Chondrocyte (in vitro differentiated cells): ENCODE results near the gene MT1G. TPM values are rescaled to one million over a fixed set of nuclear protein-coding genes. Genes with fewer than 3 reads are reported as not detected.

Experiments used
- DNase-seq: peaks from one replicate; pipeline ENCODE4 v3.0.0; 2021; ENCODE audit warnings: mixed read lengths, low spot score
- H3K27ac Mint-ChIP-seq: one replicate; pipeline ENCODE4 v1.8.0; 2021; ENCODE audit warnings: mild to moderate bottlenecking, moderate library complexity, mixed read lengths; ENCODE audit not compliant: unreplicated experiment
- H3K27me3 Mint-ChIP-seq: 2 replicates; pipeline ENCODE4 v1.8.0; 2021; ENCODE audit warnings: low read depth, mixed read lengths
- H3K36me3 Mint-ChIP-seq: 2 replicates; pipeline ENCODE4 v1.8.0; 2021; ENCODE audit warnings: low read depth, mixed read lengths
- H3K4me1 Mint-ChIP-seq: 2 replicates; pipeline ENCODE4 v1.8.0; 2021; ENCODE audit warnings: low read depth, mild to moderate bottlenecking, mixed read lengths
- H3K4me3 Mint-ChIP-seq: one replicate; pipeline ENCODE4 v1.8.0; 2021; ENCODE audit warnings: mild to moderate bottlenecking, moderate library complexity, mixed read lengths; ENCODE audit not compliant: unreplicated experiment
- H3K9me3 Mint-ChIP-seq: 2 replicates; pipeline ENCODE4 v1.8.0; 2021; ENCODE audit warnings: low read depth, mixed read lengths
- total RNA-seq: library from RNA; stranded (reverse); gene quantifications from 3 replicates; pipeline ENCODE4 v1.2.1, GENCODE V29; 2021
- TF ChIP-seq, protein P1 (sequence below): fragments of 200-600 bp; sonication (generic); IDR thresholded peaks from 2 replicates; pipeline ENCODE4 v1.5.0; 2021; ENCODE audit warnings: antibody characterized with exemption, mild to moderate bottlenecking, moderate library complexity

The MT1G gene
- total RNA-seq, 1 donor from 2014 or later, result 1.1 TPM

DNA sequence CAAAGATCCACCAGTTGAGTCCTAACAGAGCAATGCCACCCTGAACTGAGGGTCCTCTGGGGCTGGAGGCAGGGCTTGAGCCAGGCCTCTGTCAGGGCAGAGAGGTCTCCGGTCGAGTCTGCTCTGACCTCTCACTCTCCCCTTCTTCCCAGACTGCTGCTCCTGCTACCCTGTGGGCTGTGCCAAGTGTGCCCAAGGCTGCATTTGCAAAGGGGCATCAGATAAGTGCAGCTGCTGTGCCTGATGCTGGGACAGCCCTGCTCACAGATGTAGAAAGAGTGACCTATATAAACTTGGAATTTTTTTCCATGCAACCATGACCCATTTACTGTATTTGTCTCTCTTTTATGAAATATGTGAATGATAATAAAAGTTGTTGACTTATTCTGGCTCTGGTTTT, 18.6 kb downstream of the MT1G start:
- peaks cover 36% of the 10 kb centered on the region for H3K27me3 Mint-ChIP-seq
- no peak overlapping the region for H3K27ac Mint-ChIP-seq
- no peak for DNase-seq
- H3K36me3 Mint-ChIP-seq, result no peaks in the 10 kb centered on the region
- no peak overlapping the region for H3K4me3 Mint-ChIP-seq
- no peaks in the 10 kb centered on the region for H3K9me3 Mint-ChIP-seq
- peaks cover 2% of the 10 kb centered on the region for H3K4me1 Mint-ChIP-seq
- TF ChIP-seq, protein P1, sequence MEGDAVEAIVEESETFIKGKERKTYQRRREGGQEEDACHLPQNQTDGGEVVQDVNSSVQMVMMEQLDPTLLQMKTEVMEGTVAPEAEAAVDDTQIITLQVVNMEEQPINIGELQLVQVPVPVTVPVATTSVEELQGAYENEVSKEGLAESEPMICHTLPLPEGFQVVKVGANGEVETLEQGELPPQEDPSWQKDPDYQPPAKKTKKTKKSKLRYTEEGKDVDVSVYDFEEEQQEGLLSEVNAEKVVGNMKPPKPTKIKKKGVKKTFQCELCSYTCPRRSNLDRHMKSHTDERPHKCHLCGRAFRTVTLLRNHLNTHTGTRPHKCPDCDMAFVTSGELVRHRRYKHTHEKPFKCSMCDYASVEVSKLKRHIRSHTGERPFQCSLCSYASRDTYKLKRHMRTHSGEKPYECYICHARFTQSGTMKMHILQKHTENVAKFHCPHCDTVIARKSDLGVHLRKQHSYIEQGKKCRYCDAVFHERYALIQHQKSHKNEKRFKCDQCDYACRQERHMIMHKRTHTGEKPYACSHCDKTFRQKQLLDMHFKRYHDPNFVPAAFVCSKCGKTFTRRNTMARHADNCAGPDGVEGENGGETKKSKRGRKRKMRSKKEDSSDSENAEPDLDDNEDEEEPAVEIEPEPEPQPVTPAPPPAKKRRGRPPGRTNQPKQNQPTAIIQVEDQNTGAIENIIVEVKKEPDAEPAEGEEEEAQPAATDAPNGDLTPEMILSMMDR, result no peak

DNA sequence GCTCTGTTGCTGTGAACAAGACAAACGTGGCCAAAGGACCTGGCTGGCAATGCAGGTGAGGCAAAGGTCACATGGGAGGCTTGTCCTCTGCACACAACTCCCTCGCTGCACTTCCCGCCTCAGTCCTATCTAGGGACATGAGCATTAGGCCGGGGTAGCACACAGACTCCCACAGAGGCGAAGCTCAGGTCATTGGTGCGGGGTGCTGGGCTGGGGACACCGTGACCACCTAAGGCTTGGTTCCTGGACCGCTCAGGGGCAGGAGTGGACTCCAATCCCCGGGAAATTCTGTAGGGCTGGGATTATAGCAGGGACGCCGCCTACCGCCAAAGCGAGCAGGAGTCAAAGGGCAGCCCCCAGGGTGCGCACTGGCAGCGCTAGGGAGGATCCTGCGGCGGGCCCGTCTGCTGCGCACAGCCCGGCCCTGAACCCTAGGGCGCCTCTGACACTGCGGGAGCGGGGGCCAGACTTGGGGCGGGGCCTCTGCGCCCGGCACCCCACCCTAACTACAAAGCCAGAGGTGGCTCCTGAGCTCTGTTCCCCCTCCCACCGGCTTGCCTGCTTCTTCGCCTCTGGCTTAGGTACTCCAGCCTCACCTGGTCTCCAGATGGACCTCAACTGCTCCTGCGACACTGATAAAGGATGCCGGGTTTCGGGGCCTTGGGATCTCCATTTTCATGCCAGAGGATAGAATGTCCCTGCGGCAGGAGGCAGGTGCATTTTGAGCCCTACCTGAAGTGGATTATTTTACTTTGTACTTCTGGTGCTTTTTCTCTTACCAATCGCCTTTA, 20.0 kb downstream of the MT1G start:
- Mint-ChIP-seq H3K36me3 (no peaks in the 10 kb centered on the region), H3K27me3 (peaks cover 44% of the 10 kb centered on the region), H3K9me3 (no peaks in the 10 kb centered on the region), H3K4me3 (no peak overlapping the region), H3K4me1 (peaks cover 4% of the 10 kb centered on the region), H3K27ac (no peak overlapping the region)
- DNase-seq, result no peak
- TF ChIP-seq, protein P1, result no peak

DNA sequence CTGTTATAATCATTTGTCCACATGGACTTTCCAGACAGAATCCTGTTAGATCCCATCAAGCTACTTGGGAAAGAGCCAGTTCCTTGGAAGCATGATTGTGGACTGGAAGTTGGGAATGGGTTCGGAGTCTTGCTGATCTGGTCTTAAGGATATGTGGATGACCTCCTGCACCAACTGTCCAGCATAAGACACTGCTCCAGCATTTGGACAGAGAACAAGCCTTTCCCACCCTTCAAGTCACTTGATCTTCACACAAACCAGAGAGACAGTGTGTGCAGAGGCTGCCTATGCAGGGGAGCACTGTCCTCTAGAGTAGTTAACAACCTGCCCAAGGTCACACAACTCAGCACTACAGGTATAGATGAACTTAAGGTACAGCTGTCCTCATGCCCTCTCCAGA, 22.0 kb downstream of the MT1G start:
- no peaks in the 10 kb centered on the region for H3K9me3 Mint-ChIP-seq
- DNase-seq, result no peak
- peaks cover 2% of the 10 kb centered on the region for H3K36me3 Mint-ChIP-seq
- TF ChIP-seq, protein P1, result no peak
- H3K27ac Mint-ChIP-seq, result no peak overlapping the region
- peaks cover 54% of the 10 kb centered on the region for H3K27me3 Mint-ChIP-seq
- no peak overlapping the region for H3K4me3 Mint-ChIP-seq
- peaks cover 4% of the 10 kb centered on the region for H3K4me1 Mint-ChIP-seq

GRCh38 chr16:56645311-56645710, 22.6 kb downstream of the MT1G start:
- H3K27ac Mint-ChIP-seq, result no peak overlapping the region
- no peaks in the 10 kb centered on the region for H3K9me3 Mint-ChIP-seq
- no peak overlapping the region for H3K4me3 Mint-ChIP-seq
- H3K27me3 Mint-ChIP-seq, result peaks cover 57% of the 10 kb centered on the region
- peaks cover 2% of the 10 kb centered on the region for H3K36me3 Mint-ChIP-seq
- no peak for DNase-seq
- TF ChIP-seq, protein P1, result no peak
- H3K4me1 Mint-ChIP-seq, result peaks cover 4% of the 10 kb centered on the region

DNA sequence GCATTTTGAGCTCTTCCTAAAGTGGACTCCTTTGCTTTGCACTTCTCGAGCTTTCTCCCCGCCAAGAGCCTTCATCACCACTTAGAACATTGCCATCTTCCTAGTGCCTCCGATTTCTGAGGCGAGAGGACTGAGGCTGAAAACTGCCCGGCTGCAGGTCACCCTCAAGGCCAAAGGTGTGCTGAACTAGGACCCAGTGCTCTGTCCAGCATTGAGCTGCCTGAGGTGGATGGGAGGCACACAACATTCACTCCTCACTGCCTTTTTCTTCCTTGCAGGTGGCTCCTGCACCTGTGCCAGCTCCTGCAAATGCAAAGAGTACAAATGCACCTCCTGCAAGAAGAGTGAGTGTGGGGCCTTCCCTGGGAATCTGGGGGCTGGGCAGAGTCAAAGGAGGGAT, 24.0 kb downstream of the MT1G start:
- Mint-ChIP-seq H3K27me3 (peaks cover 59% of the 10 kb centered on the region), H3K9me3 (no peaks in the 10 kb centered on the region), H3K4me3 (peak overlapping the region; percentile 45), H3K36me3 (peaks cover 2% of the 10 kb centered on the region), H3K4me1 (peaks cover 4% of the 10 kb centered on the region), H3K27ac (no peak overlapping the region)
- TF ChIP-seq, protein P1, result peak; percentile 25
- peak; percentile 39 for DNase-seq
